ENCODE results near the gene AFF3. TPM values are rescaled to one million over a fixed set of nuclear protein-coding genes. Genes with fewer than 3 reads are reported as not detected.

AFF3 gene
- total and polyA plus RNA-seq, 2 donors (not counting 3 experiments of a cell fraction or from before 2014, with no cell fraction given) = 0.06 to 0.07 TPM

DNA sequence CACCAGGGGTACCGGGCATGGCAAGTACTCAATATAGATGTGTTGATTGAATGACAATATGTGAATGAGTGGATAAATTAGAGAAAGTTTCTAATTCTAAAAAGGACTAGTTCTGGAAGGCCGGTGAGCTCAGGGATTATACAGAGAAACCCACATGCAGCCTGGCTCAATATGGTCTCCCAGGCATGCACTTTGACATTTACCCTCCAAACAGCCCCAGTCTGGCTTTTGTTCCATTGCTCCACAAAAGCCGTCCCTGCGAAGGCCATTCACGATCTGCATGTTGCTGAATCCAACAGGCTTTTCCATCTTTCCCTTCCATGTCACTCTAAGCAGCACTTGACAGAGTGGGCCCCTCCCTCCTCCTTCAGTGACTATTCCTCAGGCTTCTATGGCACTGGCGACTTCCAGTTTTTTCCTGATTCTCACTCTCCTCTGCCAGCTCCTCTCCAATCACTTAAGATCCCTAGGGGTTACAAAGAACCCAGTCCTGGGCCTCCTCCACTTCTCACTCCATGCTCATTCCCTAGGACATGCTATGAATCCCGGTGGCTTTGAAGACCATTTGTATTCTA lies 266.7 kb downstream of the AFF3 start:
- TF ChIP-seq POLR2A (IDR thresholded peaks at IDR 0.05; ENCODE audit: low read depth, low read length) = no peak
- TF ChIP-seq, protein P1, sequence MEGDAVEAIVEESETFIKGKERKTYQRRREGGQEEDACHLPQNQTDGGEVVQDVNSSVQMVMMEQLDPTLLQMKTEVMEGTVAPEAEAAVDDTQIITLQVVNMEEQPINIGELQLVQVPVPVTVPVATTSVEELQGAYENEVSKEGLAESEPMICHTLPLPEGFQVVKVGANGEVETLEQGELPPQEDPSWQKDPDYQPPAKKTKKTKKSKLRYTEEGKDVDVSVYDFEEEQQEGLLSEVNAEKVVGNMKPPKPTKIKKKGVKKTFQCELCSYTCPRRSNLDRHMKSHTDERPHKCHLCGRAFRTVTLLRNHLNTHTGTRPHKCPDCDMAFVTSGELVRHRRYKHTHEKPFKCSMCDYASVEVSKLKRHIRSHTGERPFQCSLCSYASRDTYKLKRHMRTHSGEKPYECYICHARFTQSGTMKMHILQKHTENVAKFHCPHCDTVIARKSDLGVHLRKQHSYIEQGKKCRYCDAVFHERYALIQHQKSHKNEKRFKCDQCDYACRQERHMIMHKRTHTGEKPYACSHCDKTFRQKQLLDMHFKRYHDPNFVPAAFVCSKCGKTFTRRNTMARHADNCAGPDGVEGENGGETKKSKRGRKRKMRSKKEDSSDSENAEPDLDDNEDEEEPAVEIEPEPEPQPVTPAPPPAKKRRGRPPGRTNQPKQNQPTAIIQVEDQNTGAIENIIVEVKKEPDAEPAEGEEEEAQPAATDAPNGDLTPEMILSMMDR (IDR thresholded peaks at IDR 0.05; ENCODE audit: extremely low read depth in 1 of 2, insufficient read depth in 1 of 2, low read depth in 1 of 2, low read length in 2 of 2) = no peak
- no peak for TF ChIP-seq GATA2 (IDR thresholded peaks at IDR 0.05; ENCODE audit: insufficient read depth, insufficient read length, low read depth, low read length)
- TF ChIP-seq MYC (IDR thresholded peaks at IDR 0.05; ENCODE audit: low read depth, low read length) = no peak
- TF ChIP-seq POLR2AphosphoS5 (IDR thresholded peaks at IDR 0.05; ENCODE audit: insufficient read depth, low read depth, low read length) = no peak
- no peak for TF ChIP-seq EZH2 (IDR thresholded peaks at IDR 0.05; ENCODE audit: borderline replicate concordance, low read depth, low read length, severe bottlenecking)
- TF ChIP-seq FOS (IDR thresholded peaks at IDR 0.05; ENCODE audit: borderline replicate concordance, insufficient read depth, low read length) = no peak
- no peak for TF ChIP-seq JUN (IDR thresholded peaks at IDR 0.05; ENCODE audit: borderline replicate concordance, insufficient read depth, insufficient read length, low read depth)
- TF ChIP-seq, protein P2, sequence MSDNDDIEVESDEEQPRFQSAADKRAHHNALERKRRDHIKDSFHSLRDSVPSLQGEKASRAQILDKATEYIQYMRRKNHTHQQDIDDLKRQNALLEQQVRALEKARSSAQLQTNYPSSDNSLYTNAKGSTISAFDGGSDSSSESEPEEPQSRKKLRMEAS (IDR thresholded peaks at IDR 0.05; ENCODE audit: insufficient read depth, insufficient read length) = no peak
- DNase-seq (ENCODE audit: low read depth, low spot score) (no peak), FAIRE-seq (no peak)
- ChIA-PET CTCF (no interaction called here), POLR2A (no interaction called here)
- no peak overlapping the region for H2AFZ ChIP-seq (ENCODE audit: low read depth, low read length)
- intact Hi-C loops (cut with micrococcal nuclease) = no loop called here
- no peaks in the 10 kb centered on the region for H3K9me3 ChIP-seq (replicated peaks; ENCODE audit: control insufficient read depth, insufficient read depth, low read length)
- no peaks in the 10 kb centered on the region for H3K27me3 ChIP-seq (ENCODE audit: control insufficient read depth in 2 of 2, insufficient read depth in 2 of 2, low read length in 2 of 2)
- H3K36me3 ChIP-seq (ENCODE audit: control insufficient read depth in 2 of 2, extremely low read depth in 1 of 2, insufficient read depth in 2 of 2, low read length in 2 of 2) = no peaks in the 10 kb centered on the region
- no TSS peak for BruUV-seq (replicated peaks)
- dilution Hi-C loops (cut with MboI; ENCODE audit: extremely low pct_ligation_motif_present, low sequenced_read_pairs) = no loop called here
- H3K9ac ChIP-seq (replicated peaks; ENCODE audit: extremely low read depth, insufficient read depth, low read length) = no peak overlapping the region
- H3K4me2 ChIP-seq (ENCODE audit: insufficient read depth, low read length) = no peak overlapping the region
- H4K20me1 ChIP-seq (replicated peaks; ENCODE audit: control insufficient read depth, extremely low read depth, insufficient read depth, low read length) = no peaks in the 10 kb centered on the region
- H3K4me1 ChIP-seq (ENCODE audit: control insufficient read depth, extremely low read depth, insufficient read depth, low read length) = peaks cover 31% of the 10 kb centered on the region
- H3K9me1 ChIP-seq (replicated peaks; ENCODE audit: control insufficient read depth, extremely low read depth, insufficient read depth, low read length) = no peaks in the 10 kb centered on the region
- H3K27ac ChIP-seq (ENCODE audit: insufficient read depth, low read depth, low read length) = no peak overlapping the region
- no peaks in the 10 kb centered on the region for H3K79me2 ChIP-seq (ENCODE audit: control insufficient read depth, insufficient read depth, low read length)
- H3K4me3 ChIP-seq (replicated peaks in 1 of 3; ENCODE audit: insufficient read depth in 1 of 3, low read depth in 1 of 3, low read length in 3 of 3) = no peak overlapping the region
